Measurements from ENCODE around the gene BOD1L1.

The BOD1L1 gene

DNA sequence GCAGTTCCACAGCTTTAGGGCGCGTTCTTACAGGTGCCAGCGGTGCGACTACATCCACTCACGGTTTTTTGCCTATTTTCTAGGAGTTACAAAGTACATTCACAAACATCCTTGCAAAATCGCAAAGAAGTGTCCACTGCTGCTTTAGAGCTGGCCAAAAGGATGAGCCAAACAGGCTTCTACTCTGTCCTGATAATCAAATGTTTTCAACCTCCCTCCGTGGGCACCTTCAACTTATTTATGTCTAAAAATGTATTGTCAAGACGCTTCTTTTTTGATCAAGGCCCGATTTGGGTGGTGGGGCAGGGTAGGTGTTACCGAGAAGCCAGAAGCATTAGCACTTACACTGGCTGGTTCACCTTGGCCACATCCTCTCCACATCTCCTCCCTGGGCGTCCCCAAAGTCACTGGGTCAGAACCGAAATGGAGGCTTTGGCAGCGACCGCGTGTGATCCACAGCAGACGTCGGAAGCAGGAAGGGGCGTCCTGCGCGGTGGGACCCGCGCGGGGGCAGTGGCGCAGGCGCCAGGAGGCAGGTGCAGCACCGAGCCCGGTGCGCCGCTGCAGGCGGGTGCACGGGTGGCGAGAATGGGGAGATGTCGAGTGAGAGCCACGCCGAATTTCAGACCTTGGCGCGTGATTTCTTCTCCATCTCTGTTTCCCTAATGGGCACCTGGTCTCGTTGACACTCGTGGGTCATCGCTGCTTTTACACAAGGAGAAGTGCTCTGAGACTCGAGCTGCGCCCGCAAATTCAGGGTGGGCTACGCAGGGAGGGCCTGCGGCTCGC lies 100.1 kb downstream of the BOD1L1 start:
- Histone ChIP-seq H3K4me3 (ENCODE audit: low read length) (no peak overlapping the region), H3K36me3 (ENCODE audit: insufficient read depth, low read depth, low read length) (no peaks in the 10 kb centered on the region), H3K27me3 (ENCODE audit: insufficient read depth, low read length) (peaks cover 100% of the 10 kb centered on the region), H3K4me1 (ENCODE audit: insufficient read depth, low read length) (peaks cover 32% of the 10 kb centered on the region), H3K9me3 (ENCODE audit: insufficient read depth, low read depth, low read length) (peaks cover 23% of the 10 kb centered on the region), H3K27ac (ENCODE audit: low read length) (no peak overlapping the region), H3K9ac (ENCODE audit: low read depth, low read length) (no peak overlapping the region)

GRCh38 chr4:13526658-13527057 lies 100.9 kb downstream of the BOD1L1 start:
- H3K27ac ChIP-seq (ENCODE audit: low read length) = no peak overlapping the region
- peaks cover 100% of the 10 kb centered on the region for H3K27me3 ChIP-seq (ENCODE audit: insufficient read depth, low read length)
- no peaks in the 10 kb centered on the region for H3K36me3 ChIP-seq (ENCODE audit: insufficient read depth, low read depth, low read length)
- H3K9me3 ChIP-seq (ENCODE audit: insufficient read depth, low read depth, low read length) = peaks cover 23% of the 10 kb centered on the region
- peaks cover 32% of the 10 kb centered on the region for H3K4me1 ChIP-seq (ENCODE audit: insufficient read depth, low read length)
- no peak overlapping the region for H3K4me3 ChIP-seq (ENCODE audit: low read length)
- H3K9ac ChIP-seq (ENCODE audit: low read depth, low read length) = no peak overlapping the region

- Histone ChIP-seq H3K36me3 (ENCODE audit: insufficient read depth, low read depth, low read length) (no peaks in the 10 kb centered on the region), H3K9me3 (ENCODE audit: insufficient read depth, low read depth, low read length) (peaks cover 23% of the 10 kb centered on the region), H3K27me3 (ENCODE audit: insufficient read depth, low read length) (peaks cover 100% of the 10 kb centered on the region), H3K4me3 (ENCODE audit: low read length) (no peak overlapping the region), H3K4me1 (ENCODE audit: insufficient read depth, low read length) (peaks cover 29% of the 10 kb centered on the region), H3K27ac (ENCODE audit: low read length) (no peak overlapping the region), H3K9ac (ENCODE audit: low read depth, low read length) (no peak overlapping the region)
Measured at GRCh38 chr4:13525606-13526281, 101.8 kb downstream of the BOD1L1 start.

DNA sequence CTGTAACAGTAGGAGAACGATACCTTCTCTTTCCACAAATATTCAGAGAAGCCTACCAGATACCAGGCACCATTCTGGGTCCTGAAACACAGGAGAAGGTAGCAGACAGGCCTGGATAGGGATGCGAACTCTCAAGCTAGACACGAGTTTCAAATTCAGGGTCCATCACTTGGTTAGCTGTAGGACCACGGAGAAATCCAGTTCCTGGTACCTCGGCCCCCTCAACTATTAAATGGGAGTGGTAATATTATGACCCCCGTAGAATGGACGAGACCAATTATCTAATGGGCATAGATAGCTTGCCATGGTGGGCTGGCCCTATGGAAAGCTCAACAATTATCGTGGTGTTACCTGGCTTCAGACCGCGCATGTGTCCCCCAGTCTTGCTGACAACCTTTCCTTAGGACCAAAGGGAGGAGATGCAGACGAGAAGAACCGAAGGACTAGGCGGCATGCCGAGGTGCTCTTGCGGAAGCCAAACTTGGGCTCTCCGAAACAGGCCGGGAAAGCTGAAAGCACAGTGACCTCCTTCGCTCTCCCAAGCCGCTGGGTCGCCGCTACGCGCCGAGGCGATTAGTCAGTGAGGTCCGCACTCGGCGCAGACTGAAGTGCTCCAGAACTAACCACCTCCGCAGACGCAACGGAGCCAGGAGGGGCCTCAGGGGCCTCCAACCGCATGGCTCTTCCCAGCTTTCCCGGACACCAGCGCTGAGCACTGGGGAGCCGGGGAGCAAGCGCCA lies 102.9 kb downstream of the BOD1L1 start:
- Histone ChIP-seq H3K4me1 (ENCODE audit: insufficient read depth, low read length) (peaks cover 29% of the 10 kb centered on the region), H3K36me3 (ENCODE audit: insufficient read depth, low read depth, low read length) (no peaks in the 10 kb centered on the region), H3K27me3 (ENCODE audit: insufficient read depth, low read length) (peaks cover 100% of the 10 kb centered on the region), H3K9ac (ENCODE audit: low read depth, low read length) (no peak overlapping the region), H3K9me3 (ENCODE audit: insufficient read depth, low read depth, low read length) (peaks cover 23% of the 10 kb centered on the region), H3K4me3 (ENCODE audit: low read length) (peak overlapping the region; percentile 20), H3K27ac (ENCODE audit: low read length) (no peak overlapping the region)

DNA sequence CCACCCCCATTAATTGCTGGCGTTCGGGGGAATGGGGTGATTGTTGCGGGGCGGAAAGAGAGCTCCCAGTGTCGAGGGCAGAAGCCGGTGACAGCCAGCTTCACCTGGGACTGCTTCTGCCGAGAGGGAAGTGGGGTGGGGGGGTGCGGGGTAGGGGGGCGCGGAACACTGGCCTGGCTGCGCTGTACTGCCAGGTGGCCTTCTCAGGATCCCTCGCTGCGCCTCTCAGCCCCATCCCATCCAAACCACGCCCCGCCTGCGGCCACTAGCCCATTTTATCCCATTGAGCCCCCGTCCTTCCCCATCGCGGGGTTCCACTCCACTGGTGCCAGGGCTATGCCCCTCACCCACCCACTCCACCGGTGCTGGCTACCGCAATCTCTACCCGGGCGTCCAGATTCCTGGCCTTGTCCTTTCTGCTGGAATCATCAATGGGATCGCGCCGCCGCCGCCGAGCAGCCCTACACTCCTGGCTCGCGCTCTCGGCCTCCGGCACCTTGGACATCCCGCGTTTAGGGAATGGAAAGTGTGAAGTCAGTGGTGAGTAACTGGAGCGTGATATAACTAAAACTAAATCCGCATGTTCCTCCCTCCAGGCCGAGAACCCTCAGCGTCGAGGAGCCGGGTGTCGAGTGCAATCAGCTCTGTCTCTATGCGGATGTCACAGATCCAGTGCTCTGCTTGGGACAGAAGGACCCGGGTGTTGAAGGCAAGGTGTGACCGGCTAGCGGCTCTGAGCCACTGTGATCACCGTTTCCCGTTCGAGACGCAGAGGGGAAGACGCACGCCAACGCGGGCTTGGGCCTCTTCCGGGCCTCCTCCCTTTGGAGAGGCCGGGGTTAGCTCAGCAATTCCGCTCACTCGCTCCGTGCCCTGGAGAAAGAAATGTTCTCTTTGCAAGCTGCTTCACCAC lies 103.7 kb downstream of the BOD1L1 start:
- H3K27ac ChIP-seq (ENCODE audit: low read length) = no peak overlapping the region
- peak overlapping the region; percentile 20 for H3K4me3 ChIP-seq (ENCODE audit: low read length)
- H3K9ac ChIP-seq (ENCODE audit: low read depth, low read length) = no peak overlapping the region
- peaks cover 100% of the 10 kb centered on the region for H3K27me3 ChIP-seq (ENCODE audit: insufficient read depth, low read length)
- H3K36me3 ChIP-seq (ENCODE audit: insufficient read depth, low read depth, low read length) = no peaks in the 10 kb centered on the region
- H3K4me1 ChIP-seq (ENCODE audit: insufficient read depth, low read length) = peaks cover 29% of the 10 kb centered on the region
- peaks cover 23% of the 10 kb centered on the region for H3K9me3 ChIP-seq (ENCODE audit: insufficient read depth, low read depth, low read length)

GRCh38 chr4:13523105-13523477 lies 104.4 kb downstream of the BOD1L1 start:
- no peak overlapping the region for H3K27ac ChIP-seq (ENCODE audit: low read length)
- H3K9ac ChIP-seq (ENCODE audit: low read depth, low read length) = no peak overlapping the region
- H3K36me3 ChIP-seq (ENCODE audit: insufficient read depth, low read depth, low read length) = no peaks in the 10 kb centered on the region
- peaks cover 94% of the 10 kb centered on the region for H3K27me3 ChIP-seq (ENCODE audit: insufficient read depth, low read length)
- peaks cover 35% of the 10 kb centered on the region for H3K4me1 ChIP-seq (ENCODE audit: insufficient read depth, low read length)
- H3K9me3 ChIP-seq (ENCODE audit: insufficient read depth, low read depth, low read length) = peaks cover 23% of the 10 kb centered on the region
- peak overlapping the region; percentile 57 for H3K4me3 ChIP-seq (ENCODE audit: low read length)

DNA sequence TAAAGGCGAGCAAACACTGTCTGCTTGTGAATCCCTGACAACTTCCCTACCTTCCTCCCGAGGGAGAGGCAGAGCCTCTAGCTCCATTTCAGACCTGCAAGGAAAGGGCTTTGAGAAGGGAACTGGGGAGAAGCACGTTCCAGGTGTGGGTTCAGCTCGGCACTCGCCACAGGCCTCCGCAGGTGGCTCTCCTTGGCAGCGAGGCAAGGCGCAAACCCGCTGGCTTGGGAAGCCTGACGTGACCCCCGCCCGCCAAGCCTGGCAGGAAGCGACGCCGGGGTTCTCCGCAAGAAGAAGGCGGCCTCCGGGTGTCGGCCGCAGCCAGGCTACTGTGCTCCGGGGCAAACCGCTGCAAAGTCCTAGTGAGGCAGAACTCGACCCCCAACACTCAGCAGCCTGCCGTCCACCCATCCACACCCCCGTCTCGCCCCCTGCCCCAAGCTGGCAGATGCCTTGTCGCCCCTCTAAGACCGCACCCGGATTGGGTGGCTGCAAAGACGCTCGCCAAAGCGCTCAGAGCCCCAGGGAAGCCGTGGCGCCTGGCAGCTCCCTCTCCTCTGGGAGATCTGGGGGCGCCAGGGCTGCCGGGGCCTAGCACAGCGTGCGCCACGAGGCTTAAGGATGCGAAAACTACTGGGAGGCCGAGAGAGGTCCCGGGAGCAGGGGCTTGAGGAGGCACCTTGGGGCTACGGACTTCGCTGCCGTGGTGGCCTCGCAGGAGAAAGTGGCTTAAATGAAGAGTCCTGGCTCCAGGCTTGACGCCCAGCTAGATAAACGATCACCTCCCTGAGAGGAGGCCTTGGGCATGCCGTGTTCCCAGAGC lies 105.0 kb downstream of the BOD1L1 start:
- Histone ChIP-seq H3K9me3 (ENCODE audit: insufficient read depth, low read depth, low read length) (peaks cover 23% of the 10 kb centered on the region), H3K36me3 (ENCODE audit: insufficient read depth, low read depth, low read length) (no peaks in the 10 kb centered on the region), H3K27ac (ENCODE audit: low read length) (no peak overlapping the region), H3K4me1 (ENCODE audit: insufficient read depth, low read length) (peaks cover 35% of the 10 kb centered on the region), H3K9ac (ENCODE audit: low read depth, low read length) (no peak overlapping the region), H3K27me3 (ENCODE audit: insufficient read depth, low read length) (peaks cover 88% of the 10 kb centered on the region), H3K4me3 (ENCODE audit: low read length) (peak overlapping the region; percentile 57)

- H3K9me3 ChIP-seq (ENCODE audit: insufficient read depth, low read depth, low read length) = peaks cover 16% of the 10 kb centered on the region
- no peak overlapping the region for H3K9ac ChIP-seq (ENCODE audit: low read depth, low read length)
- peaks cover 77% of the 10 kb centered on the region for H3K27me3 ChIP-seq (ENCODE audit: insufficient read depth, low read length)
Measured at GRCh38 chr4:13521047-13521446, 106.5 kb downstream of the BOD1L1 start.

More at GRCh38 chr4:13521047-13521446, 106.5 kb downstream of the BOD1L1 start:
- Histone ChIP-seq H3K36me3 (ENCODE audit: insufficient read depth, low read depth, low read length) (no peaks in the 10 kb centered on the region), H3K4me1 (ENCODE audit: insufficient read depth, low read length) (peaks cover 37% of the 10 kb centered on the region), H3K27ac (ENCODE audit: low read length) (no peak overlapping the region), H3K4me3 (ENCODE audit: low read length) (no peak overlapping the region)
